HCT116 (cell line): Measurements from ENCODE around the gene MEP1A. TPM values are rescaled to one million over a fixed set of nuclear protein-coding genes. Genes with fewer than 3 reads are reported as not detected.
A peak's percentile ranks its signal among the peaks of the same experiment; 100 is the strongest.

ENCODE experiments used
- ATAC-seq: fragments of 200-7000 bp; cut with Tn5 transposase; 2 replicates; pipeline ENCODE4 v1.9.1; 2020; ENCODE audit warnings: mild to moderate bottlenecking, moderate library complexity
- BruUV-seq: library from RNA; stranded (reverse); fragments of 400-500 nt; replicated peaks from 2 replicates; lab custom pipeline; 2021; lab: Mats Ljungman, UMichigan
- CTCF ChIA-PET: fragments of 300-600 bp; sonication (Branson Sonifier 250); formaldehyde crosslinking; loops from one replicate; lab custom pipeline; 2021; ENCODE audit warnings: antibody characterized with exemption; lab: Charles Lee
- POLR2A ChIA-PET: fragments of 300-600, 350-600 bp; sonication (Branson Sonifier 250); formaldehyde crosslinking; loops from one replicate; lab custom pipeline; 2021; ENCODE audit warnings: antibody characterized with exemption; lab: Charles Lee
- RAD21 ChIA-PET, 2 experiments: fragments of 300-600 bp; sonication (Branson Sonifier 250); formaldehyde crosslinking; loops; one replicate each; lab custom pipeline; 2023; ENCODE audit warnings: low total read pairs in 2 of 2; ENCODE audit not compliant: uncharacterized antibody in 2 of 2, unreplicated experiment in 2 of 2, low non-redundant PET in 1 of 2; lab: Charles Lee
- DNase-seq: peaks from one replicate; pipeline ENCODE4 v3.0.0-alpha.2; 2010; ENCODE audit warnings: low read depth, low spot score
- H2AFZ ChIP-seq: fragments of 200-600 bp; shearing (Covaris generic), sonication (generic); 2 replicates; pipeline ENCODE4 v1.6.1; 2017; ENCODE audit warnings: low read depth, mixed run types, mixed read lengths, antibody characterized with exemption, low read length; ENCODE audit not compliant: poor library complexity, severe bottlenecking
- H3K27ac ChIP-seq: 2 replicates; pipeline ENCODE4 v1.5.1; 2012; ENCODE audit warnings: low read depth, low read length
- H3K27me3 ChIP-seq: fragments of 200-600 bp; sonication (generic); 2 replicates; pipeline ENCODE4 v1.6.1; 2016; ENCODE audit warnings: mixed run types, low read length, mixed read lengths; ENCODE audit not compliant: insufficient read depth
- H3K36me3 ChIP-seq, 2 experiments: fragments of 200-500 bp in 1 of 2; fragments of 200-600 bp in 1 of 2; sonication (Bioruptor generic) in 1 of 2; sonication (generic) in 1 of 2; 2 replicates each; pipeline versions ENCODE4 v1.5.1 to v1.6.1; 2014 to 2016; ENCODE audit warnings: low read length in 2 of 2, inconsistent platforms in 1 of 2, mixed read lengths in 1 of 2, mixed run types in 1 of 2; ENCODE audit not compliant: insufficient read depth in 2 of 2, control insufficient read depth in 1 of 2
- H3K4me1 ChIP-seq, 2 experiments: fragments of 200-600 bp in 1 of 2; sonication (generic) in 1 of 2; 2 replicates each; pipeline versions ENCODE4 v1.5.1 to v1.6.1; 2012 to 2017; ENCODE audit warnings: low read length in 2 of 2, inconsistent platforms in 1 of 2, mild to moderate bottlenecking in 1 of 2, mixed read lengths in 1 of 2, mixed run types in 1 of 2, moderate library complexity in 1 of 2; ENCODE audit not compliant: insufficient read depth in 2 of 2, control insufficient read depth in 1 of 2
- H3K4me2 ChIP-seq: fragments of 200-600 bp; sonication (generic); 2 replicates; pipeline ENCODE4 v1.6.1; 2017; ENCODE audit warnings: mixed run types, low read length, mixed read lengths
- H3K4me3 ChIP-seq, 2 experiments: fragments of 200-600 bp in 1 of 2; sonication (generic) in 1 of 2; replicated peaks in 1 of 2; 2 replicates each; pipeline ENCODE4 v1.5.1; 2011 to 2016; ENCODE audit warnings: low read length in 2 of 2, control low read depth in 1 of 2, low read depth in 1 of 2, mild to moderate bottlenecking in 1 of 2, mixed read lengths in 1 of 2, mixed run types in 1 of 2
- H3K79me2 ChIP-seq: fragments of 200-600 bp; sonication (generic); 2 replicates; pipeline ENCODE4 v1.6.1; 2017; ENCODE audit warnings: mild to moderate bottlenecking, mixed run types, low read length, moderate library complexity, mixed read lengths; ENCODE audit not compliant: insufficient read depth
- H3K9ac ChIP-seq: fragments of 200-600 bp; sonication (generic); 2 replicates; pipeline ENCODE4 v1.6.1; 2016; ENCODE audit warnings: low read length, mixed read lengths
- H3K9me2 ChIP-seq: fragments of 200-600 bp; sonication (generic), shearing (Covaris generic); 2 replicates; pipeline ENCODE4 v1.6.1; 2017; ENCODE audit warnings: mixed run types, mild to moderate bottlenecking, moderate library complexity; ENCODE audit not compliant: insufficient read depth
- H3K9me3 ChIP-seq, 2 experiments: fragments of 200-500 bp in 1 of 2; fragments of 200-600 bp in 1 of 2; sonication (Bioruptor generic) in 1 of 2; sonication (generic) in 1 of 2; 2 replicates each; pipeline ENCODE4 v1.6.1; 2014 to 2017; ENCODE audit warnings: low read length in 2 of 2, mixed read lengths in 2 of 2, inconsistent platforms in 1 of 2, low read depth in 1 of 2, mild to moderate bottlenecking in 1 of 2, mixed run types in 1 of 2, moderate library complexity in 1 of 2; ENCODE audit not compliant: control insufficient read depth in 1 of 2, insufficient read depth in 1 of 2
- H4K20me1 ChIP-seq: fragments of 200-600 bp; sonication (generic), shearing (Covaris generic); 2 replicates; pipeline ENCODE4 v1.6.1; 2017; ENCODE audit warnings: mixed run types, mild to moderate bottlenecking, moderate library complexity; ENCODE audit not compliant: insufficient read depth
- CBX3 ChIP-seq: IDR thresholded peaks from 2 replicates; pipeline ENCODE4 v1.6.1; 2012; ENCODE audit warnings: low read depth
- CEBPB ChIP-seq: IDR thresholded peaks from 2 replicates; pipeline ENCODE4 v1.6.1; 2012; ENCODE audit warnings: low read depth
- CTCF ChIP-seq, 3 experiments: fragments of 200-600 bp in 1 of 3; sonication (generic) in 1 of 3; IDR thresholded peaks in 2 of 3; conservative IDR thresholded peaks in 1 of 3; 2 replicates each; pipeline ENCODE4 v1.5.1; 2012 to 2017; ENCODE audit warnings: low read depth in 2 of 3, low read length in 2 of 3, antibody characterized with exemption in 1 of 3, borderline replicate concordance in 1 of 3, control low read depth in 1 of 3, mild to moderate bottlenecking in 1 of 3, mixed read lengths in 1 of 3, mixed run types in 1 of 3, moderate library complexity in 1 of 3; ENCODE audit not compliant: insufficient read depth in 1 of 3
- EGR1 ChIP-seq: IDR thresholded peaks from 2 replicates; pipeline ENCODE4 v1.6.1; 2012; ENCODE audit warnings: low read depth
- ELF1 ChIP-seq: IDR thresholded peaks from 2 replicates; pipeline ENCODE4 v1.6.1; 2012; ENCODE audit warnings: low read depth, borderline replicate concordance
- EZH2phosphoT487 ChIP-seq: fragments of 200-600 bp; IDR thresholded peaks from 2 replicates; pipeline ENCODE4 v1.6.1; 2018; ENCODE audit warnings: antibody characterized with exemption, borderline replicate concordance
- JUND ChIP-seq: IDR thresholded peaks from 2 replicates; pipeline ENCODE4 v1.6.1; 2012
- MAX ChIP-seq: IDR thresholded peaks from 2 replicates; pipeline ENCODE4 v1.6.1; 2012
- RAD21 ChIP-seq: IDR thresholded peaks from 2 replicates; pipeline ENCODE4 v1.6.1; 2012; ENCODE audit warnings: low read depth, mild to moderate bottlenecking
- SIN3A ChIP-seq: IDR thresholded peaks from 2 replicates; pipeline ENCODE4 v1.6.1; 2012; ENCODE audit warnings: low read depth
- SP1 ChIP-seq: IDR thresholded peaks from 2 replicates; pipeline ENCODE4 v1.6.1; 2012; ENCODE audit warnings: low read depth
- SRF ChIP-seq: IDR thresholded peaks from 2 replicates; pipeline ENCODE4 v1.6.1; 2012; ENCODE audit warnings: low read depth
- TCF7L2 ChIP-seq: IDR thresholded peaks from 2 replicates; pipeline ENCODE4 v1.7.0; 2011; ENCODE audit warnings: borderline replicate concordance, inconsistent platforms; ENCODE audit not compliant: insufficient read depth, insufficient read length; ENCODE audit errors: extremely low read depth
- YY1 ChIP-seq: IDR thresholded peaks from 2 replicates; pipeline ENCODE4 v1.6.1; 2011; ENCODE audit warnings: low read length, low read depth, moderate library complexity, mild to moderate bottlenecking; ENCODE audit not compliant: insufficient replicate concordance; ENCODE audit errors: extremely low read depth
- ZFX ChIP-seq: fragments of 450-650 bp; IDR thresholded peaks from 2 replicates; pipeline ENCODE4 v1.6.1; 2017
- ZNF274 ChIP-seq: fragments of 200-500 bp; sonication (Bioruptor generic); IDR thresholded peaks from 2 replicates; pipeline ENCODE4 v1.6.1; 2014; ENCODE audit warnings: mild to moderate bottlenecking, low read depth, low read length, inconsistent platforms
- intact Hi-C: fragments of 100-400 bp; cut with micrococcal nuclease; formaldehyde crosslinking; loops from 2 replicates; pipeline ENCODE4 v1.10.0; 2022
- total RNA-seq: library from RNA; stranded (reverse); gene quantifications from one replicate; pipeline ENCODE4 v1.2.1, GENCODE V29; 2021; ENCODE audit not compliant: unreplicated experiment

Gene MEP1A
- total RNA-seq, 1 experiment from 2014 or later, result not detected

GRCh38 chr6:46845126-46845525 is 51.9 kb downstream of the MEP1A start:
- Histone ChIP-seq H3K9me2 (no peaks in the 10 kb centered on the region), H3K36me3 (no peaks in the 10 kb centered on the region), H3K27ac (no peak overlapping the region), H3K79me2 (no peaks in the 10 kb centered on the region), H3K4me2 (no peak overlapping the region), H3K27me3 (no peaks in the 10 kb centered on the region), H3K9ac (no peak overlapping the region), H3K9me3 (peaks cover 0 to 4% of the 10 kb centered on the region in 2 experiments; a peak in 1 of 4 replicates), H3K4me1 (peaks cover 0 to 18% of the 10 kb centered on the region in 2 experiments; a peak in 2 of 4 replicates), H2AFZ (no peak overlapping the region), H3K4me3 (no peak overlapping the region), H4K20me1 (no peaks in the 10 kb centered on the region)
- no TSS peak for BruUV-seq
- ChIA-PET RAD21 (no interaction called here), CTCF (no interaction called here), POLR2A (no interaction called here)
- DNase-seq (no peak), ATAC-seq (no peak)
- intact Hi-C loops, result loop anchor here (5.0 kb wide), 2 partner anchors 143 to 428 kb away; no protein-coding TSS in a partner anchor
- TF ChIP-seq SP1 (no peak), ZFX (no peak), JUND (no peak), SRF (no peak), TCF7L2 (no peak), CEBPB (no peak), EZH2phosphoT487 (no peak), ZNF274 (no peak)

GRCh38 chr6:46848684-46849360 is 55.6 kb downstream of the MEP1A start:
- ATAC-seq, result peak; percentile 99
- TF ChIP-seq RAD21 (peak; percentile 98), SIN3A (peak; percentile 57; the same call in 1 of the 2 replicates), CTCF (IDR thresholded peaks at IDR 0.05 in 2 of 3, conservative IDR thresholded peaks at IDR 0.05 in 1 of 3; ENCODE audit: borderline replicate concordance in 1 of 3, insufficient read depth in 1 of 3, low read depth in 2 of 3, low read length in 2 of 3) (peak; percentile 88 to 94 (median 92)), CBX3 (peak; percentile 81), YY1 (peak; percentile 38), ZFX (no peak), ELF1 (peak; percentile 52), TCF7L2 (peak; percentile 24), MAX (peak; percentile 47), SP1 (no peak), EGR1 (no peak)
- peak; percentile 53 for DNase-seq
- RAD21 ChIA-PET, result interaction anchor here (0.6 to 1.0 kb wide), 2 partner anchors 137 to 186 kb away, joined by 3 read pairs; no protein-coding TSS in a partner anchor
- Histone ChIP-seq H4K20me1 (no peaks in the 10 kb centered on the region), H3K9me3 (no peaks in the 10 kb centered on the region), H3K36me3 (no peaks in the 10 kb centered on the region), H2AFZ (peak overlapping the region; percentile 47), H3K27me3 (no peaks in the 10 kb centered on the region), H3K4me2 (peak overlapping the region; percentile 54), H3K27ac (no peak overlapping the region), H3K4me3 (peak overlapping the region in 1 of 2 experiments; percentile 13; a peak in 1 of 4 replicates), H3K4me1 (peaks cover 0 to 18% of the 10 kb centered on the region in 2 experiments; a peak in 2 of 4 replicates), H3K79me2 (no peaks in the 10 kb centered on the region), H3K9me2 (no peaks in the 10 kb centered on the region), H3K9ac (no peak overlapping the region)
- POLR2A ChIA-PET, result no interaction called here
- intact Hi-C loops, result loop anchor here (1.0 to 5.0 kb wide), 5 partner anchors 142 to 462 kb away; no protein-coding TSS in a partner anchor
- CTCF ChIA-PET, result interaction anchor here (0.6 to 3.7 kb wide), 13 partner anchors 8 to 428 kb away, joined by 3 to 37 read pairs (median 4); no protein-coding TSS in a partner anchor
- no TSS peak for BruUV-seq
